GM12892 (cell line): ENCODE measurements around the gene ZIC5.

Experiments used
- POLR2A ChIP-seq: IDR thresholded peaks from 2 replicates; pipeline ENCODE4 v1.6.1; 2011; ENCODE audit warnings: low read depth, low read length, control low read depth
- POLR2AphosphoS5 ChIP-seq: IDR thresholded peaks from 2 replicates; pipeline ENCODE4 v1.6.1; 2011; ENCODE audit warnings: low read depth, low read length, control low read depth
- TAF1 ChIP-seq: IDR thresholded peaks from 2 replicates; pipeline ENCODE4 v1.6.1; 2011; ENCODE audit warnings: low read depth, mild to moderate bottlenecking, control low read depth, low read length, borderline replicate concordance

DNA sequence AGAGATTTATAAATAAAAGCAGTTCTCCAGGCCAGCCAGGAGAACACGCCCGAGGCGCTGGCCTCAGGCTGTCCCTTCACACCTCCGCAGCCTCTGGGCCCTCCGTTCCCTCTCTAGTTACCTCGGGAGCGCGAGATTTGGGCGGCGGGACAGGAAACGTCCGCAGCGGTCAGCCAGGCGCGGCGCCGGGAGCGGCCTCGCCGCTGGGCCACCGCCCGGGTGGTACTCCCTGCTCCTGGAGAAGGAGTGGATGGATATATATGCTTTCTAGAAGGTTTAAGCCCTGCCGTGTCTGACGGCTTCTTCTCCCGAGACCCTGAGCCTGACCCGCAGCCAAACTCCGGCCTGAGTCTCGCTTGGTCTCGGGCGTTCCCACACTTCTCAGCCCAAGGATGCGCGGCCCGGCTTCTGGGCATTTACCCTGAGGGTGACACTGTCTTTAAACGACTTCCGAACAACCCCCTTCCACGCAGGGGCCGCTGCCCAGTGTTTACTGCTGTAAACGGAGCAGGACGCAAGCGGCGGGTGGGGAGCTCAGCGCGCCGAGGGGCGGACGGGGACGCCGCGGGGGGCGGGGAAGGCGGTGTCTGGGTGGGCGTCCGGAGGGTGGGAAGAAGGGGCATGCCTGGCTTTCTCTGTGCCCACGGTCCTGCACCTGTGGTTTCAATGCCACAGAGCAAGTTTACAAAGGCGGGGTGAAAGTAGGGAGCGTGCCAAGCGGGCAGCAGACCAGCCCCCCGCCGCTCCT lies 8.1 kb upstream of the ZIC5 start:
- TF ChIP-seq POLR2A (no peak), TAF1 (no peak), POLR2AphosphoS5 (no peak)
